ENCODE results near the gene LMTK3.

GRCh38 chr19:48458016-48458415 lies 53.6 kb downstream of the LMTK3 start:
- TF ChIP-seq POLR2A (IDR thresholded peaks at IDR 0.05) (no peak), POLR2AphosphoS5 (IDR thresholded peaks at IDR 0.05) (no peak), EP300 (IDR thresholded peaks at IDR 0.05) (no peak)
- TF ChIP-seq, protein P1, sequence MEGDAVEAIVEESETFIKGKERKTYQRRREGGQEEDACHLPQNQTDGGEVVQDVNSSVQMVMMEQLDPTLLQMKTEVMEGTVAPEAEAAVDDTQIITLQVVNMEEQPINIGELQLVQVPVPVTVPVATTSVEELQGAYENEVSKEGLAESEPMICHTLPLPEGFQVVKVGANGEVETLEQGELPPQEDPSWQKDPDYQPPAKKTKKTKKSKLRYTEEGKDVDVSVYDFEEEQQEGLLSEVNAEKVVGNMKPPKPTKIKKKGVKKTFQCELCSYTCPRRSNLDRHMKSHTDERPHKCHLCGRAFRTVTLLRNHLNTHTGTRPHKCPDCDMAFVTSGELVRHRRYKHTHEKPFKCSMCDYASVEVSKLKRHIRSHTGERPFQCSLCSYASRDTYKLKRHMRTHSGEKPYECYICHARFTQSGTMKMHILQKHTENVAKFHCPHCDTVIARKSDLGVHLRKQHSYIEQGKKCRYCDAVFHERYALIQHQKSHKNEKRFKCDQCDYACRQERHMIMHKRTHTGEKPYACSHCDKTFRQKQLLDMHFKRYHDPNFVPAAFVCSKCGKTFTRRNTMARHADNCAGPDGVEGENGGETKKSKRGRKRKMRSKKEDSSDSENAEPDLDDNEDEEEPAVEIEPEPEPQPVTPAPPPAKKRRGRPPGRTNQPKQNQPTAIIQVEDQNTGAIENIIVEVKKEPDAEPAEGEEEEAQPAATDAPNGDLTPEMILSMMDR (IDR thresholded peaks at IDR 0.05) = no peak
